ENCODE results near the gene PSME4. TPM values are rescaled to one million over a fixed set of nuclear protein-coding genes. Genes with fewer than 3 reads are reported as not detected.
A peak's percentile ranks its signal among the peaks of the same experiment; 100 is the strongest.

The PSME4 gene
- total and polyA plus RNA-seq, 10 of the 15 experiments (the other 5 are each of a cell fraction or from before 2014, with no cell fraction given), result 11.1 to 56.2 (median 32.1) TPM

DNA sequence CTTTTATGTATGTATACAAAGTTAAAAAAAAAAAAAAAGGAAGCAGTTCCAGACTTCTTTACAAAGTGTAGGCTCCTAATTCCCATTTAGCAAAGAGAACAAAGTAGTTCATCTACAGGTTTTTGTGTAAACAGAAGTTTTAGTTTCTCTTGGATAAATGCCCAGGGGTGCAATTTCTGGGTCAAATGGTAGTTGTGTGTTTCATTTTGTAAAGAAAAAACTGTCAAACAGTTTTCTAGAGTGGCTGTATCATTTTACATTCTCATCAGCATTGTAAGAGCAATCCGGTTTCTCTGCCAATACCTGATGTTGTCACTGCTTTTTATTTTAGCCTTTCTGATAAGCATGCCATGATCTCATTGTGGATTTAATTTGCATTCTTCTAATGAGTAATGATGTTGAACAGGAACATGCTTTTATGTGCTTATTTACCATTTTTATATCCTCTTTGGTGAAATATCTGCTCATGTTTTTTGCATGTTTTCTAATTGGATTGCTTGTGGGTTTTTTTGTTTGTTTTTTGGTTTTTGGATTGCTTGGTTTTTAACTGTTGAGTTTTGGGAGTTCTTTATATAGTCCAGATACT, 16.6 kb upstream of the PSME4 start:
- no peak for DNase-seq (ENCODE audit: low read depth, low spot score)
- H4K20me1 ChIP-seq (ENCODE audit: control insufficient read depth, insufficient read depth), result no peaks in the 10 kb centered on the region
- SMC1A ChIA-PET (ENCODE audit: uncharacterized antibody, unreplicated experiment), result no interaction called here
- H3K4me1 ChIP-seq (ENCODE audit: control insufficient read depth, insufficient read depth, low read length), result no peaks in the 10 kb centered on the region; the same call in 1 of the 2 replicates
- intact Hi-C loops (cut with micrococcal nuclease; ENCODE audit: unreplicated experiment), result no loop called here
- no peak overlapping the region for H3K27ac ChIP-seq (ENCODE audit: control insufficient read depth, insufficient read depth)
- H3K9me3 ChIP-seq (replicated peaks; ENCODE audit: control insufficient read depth, insufficient read depth, low read length), result no peaks in the 10 kb centered on the region
- H3K27me3 ChIP-seq (replicated peaks in 1 of 2; ENCODE audit: control insufficient read depth in 2 of 2, insufficient read depth in 2 of 2, low read length in 1 of 2), result no peaks in the 10 kb centered on the region
- peak; percentile 56 for FAIRE-seq
- H3K79me2 ChIP-seq (ENCODE audit: control insufficient read depth, insufficient read depth, low read length), result no peaks in the 10 kb centered on the region
- 0% methylated on average over 1 of the region's 1 CpG for whole genome bisulfite sequencing (ENCODE audit: insufficient coverage, insufficient replicate concordance, low lambda C conversion rate, missing lambda C conversion rate)
- TF ChIP-seq, protein P1, sequence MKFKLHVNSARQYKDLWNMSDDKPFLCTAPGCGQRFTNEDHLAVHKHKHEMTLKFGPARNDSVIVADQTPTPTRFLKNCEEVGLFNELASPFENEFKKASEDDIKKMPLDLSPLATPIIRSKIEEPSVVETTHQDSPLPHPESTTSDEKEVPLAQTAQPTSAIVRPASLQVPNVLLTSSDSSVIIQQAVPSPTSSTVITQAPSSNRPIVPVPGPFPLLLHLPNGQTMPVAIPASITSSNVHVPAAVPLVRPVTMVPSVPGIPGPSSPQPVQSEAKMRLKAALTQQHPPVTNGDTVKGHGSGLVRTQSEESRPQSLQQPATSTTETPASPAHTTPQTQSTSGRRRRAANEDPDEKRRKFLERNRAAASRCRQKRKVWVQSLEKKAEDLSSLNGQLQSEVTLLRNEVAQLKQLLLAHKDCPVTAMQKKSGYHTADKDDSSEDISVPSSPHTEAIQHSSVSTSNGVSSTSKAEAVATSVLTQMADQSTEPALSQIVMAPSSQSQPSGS (IDR thresholded peaks at IDR 0.05; ENCODE audit: low read length), result peak; percentile 71
- peak; percentile 46; the same call in 1 of the 2 replicates for TF ChIP-seq RUNX3 (IDR thresholded peaks at IDR 0.05; ENCODE audit: low read length)
- TF ChIP-seq YBX1 (IDR thresholded peaks at IDR 0.05), result no peak
- peak; percentile 34; the same call in 1 of the 2 replicates for TF ChIP-seq JUNB (IDR thresholded peaks at IDR 0.05)
- TF ChIP-seq, protein P2, sequence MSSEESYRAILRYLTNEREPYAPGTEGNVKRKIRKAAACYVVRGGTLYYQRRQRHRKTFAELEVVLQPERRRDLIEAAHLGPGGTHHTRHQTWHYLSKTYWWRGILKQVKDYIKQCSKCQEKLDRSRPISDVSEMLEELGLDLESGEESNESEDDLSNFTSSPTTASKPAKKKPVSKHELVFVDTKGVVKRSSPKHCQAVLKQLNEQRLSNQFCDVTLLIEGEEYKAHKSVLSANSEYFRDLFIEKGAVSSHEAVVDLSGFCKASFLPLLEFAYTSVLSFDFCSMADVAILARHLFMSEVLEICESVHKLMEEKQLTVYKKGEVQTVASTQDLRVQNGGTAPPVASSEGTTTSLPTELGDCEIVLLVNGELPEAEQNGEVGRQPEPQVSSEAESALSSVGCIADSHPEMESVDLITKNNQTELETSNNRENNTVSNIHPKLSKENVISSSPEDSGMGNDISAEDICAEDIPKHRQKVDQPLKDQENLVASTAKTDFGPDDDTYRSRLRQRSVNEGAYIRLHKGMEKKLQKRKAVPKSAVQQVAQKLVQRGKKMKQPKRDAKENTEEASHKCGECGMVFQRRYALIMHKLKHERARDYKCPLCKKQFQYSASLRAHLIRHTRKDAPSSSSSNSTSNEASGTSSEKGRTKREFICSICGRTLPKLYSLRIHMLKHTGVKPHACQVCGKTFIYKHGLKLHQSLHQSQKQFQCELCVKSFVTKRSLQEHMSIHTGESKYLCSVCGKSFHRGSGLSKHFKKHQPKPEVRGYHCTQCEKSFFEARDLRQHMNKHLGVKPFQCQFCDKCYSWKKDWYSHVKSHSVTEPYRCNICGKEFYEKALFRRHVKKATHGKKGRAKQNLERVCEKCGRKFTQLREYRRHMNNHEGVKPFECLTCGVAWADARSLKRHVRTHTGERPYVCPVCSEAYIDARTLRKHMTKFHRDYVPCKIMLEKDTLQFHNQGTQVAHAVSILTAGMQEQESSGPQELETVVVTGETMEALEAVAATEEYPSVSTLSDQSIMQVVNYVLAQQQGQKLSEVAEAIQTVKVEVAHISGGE (CRISPR knock-in tag; IDR thresholded peaks at IDR 0.05), result no peak
- no peak for TF ChIP-seq CBX5 (IDR thresholded peaks at IDR 0.05; ENCODE audit: low read depth)
- TF ChIP-seq TAF1 (IDR thresholded peaks at IDR 0.05; ENCODE audit: borderline replicate concordance, low read depth, low read length), result no peak
- TF ChIP-seq ATF7 (IDR thresholded peaks at IDR 0.05; ENCODE audit: low read depth), result peak; percentile 52
- TF ChIP-seq, protein P3, sequence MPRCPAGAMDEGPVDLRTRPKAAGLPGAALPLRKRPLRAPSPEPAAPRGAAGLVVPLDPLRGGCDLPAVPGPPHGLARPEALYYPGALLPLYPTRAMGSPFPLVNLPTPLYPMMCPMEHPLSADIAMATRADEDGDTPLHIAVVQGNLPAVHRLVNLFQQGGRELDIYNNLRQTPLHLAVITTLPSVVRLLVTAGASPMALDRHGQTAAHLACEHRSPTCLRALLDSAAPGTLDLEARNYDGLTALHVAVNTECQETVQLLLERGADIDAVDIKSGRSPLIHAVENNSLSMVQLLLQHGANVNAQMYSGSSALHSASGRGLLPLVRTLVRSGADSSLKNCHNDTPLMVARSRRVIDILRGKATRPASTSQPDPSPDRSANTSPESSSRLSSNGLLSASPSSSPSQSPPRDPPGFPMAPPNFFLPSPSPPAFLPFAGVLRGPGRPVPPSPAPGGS (IDR thresholded peaks at IDR 0.05; ENCODE audit: borderline replicate concordance, insufficient read depth, low read depth, low read length, poor library complexity, severe bottlenecking), result no peak
- TF ChIP-seq SREBF2 (IDR thresholded peaks at IDR 0.05; ENCODE audit: low read length), result no peak
- 0 out of 2 replicates have a peak, but pooled peaks have one; percentile 25 for TF ChIP-seq NFIC (IDR thresholded peaks at IDR 0.05; ENCODE audit: low read depth, low read length)
- no peak for TF ChIP-seq POLR2AphosphoS2 (IDR thresholded peaks at IDR 0.05; ENCODE audit: low read depth, low read length)
- no peak for TF ChIP-seq TCF3 (IDR thresholded peaks at IDR 0.05; ENCODE audit: borderline replicate concordance, insufficient read depth, low read depth, low read length)
- TF ChIP-seq, protein P4, sequence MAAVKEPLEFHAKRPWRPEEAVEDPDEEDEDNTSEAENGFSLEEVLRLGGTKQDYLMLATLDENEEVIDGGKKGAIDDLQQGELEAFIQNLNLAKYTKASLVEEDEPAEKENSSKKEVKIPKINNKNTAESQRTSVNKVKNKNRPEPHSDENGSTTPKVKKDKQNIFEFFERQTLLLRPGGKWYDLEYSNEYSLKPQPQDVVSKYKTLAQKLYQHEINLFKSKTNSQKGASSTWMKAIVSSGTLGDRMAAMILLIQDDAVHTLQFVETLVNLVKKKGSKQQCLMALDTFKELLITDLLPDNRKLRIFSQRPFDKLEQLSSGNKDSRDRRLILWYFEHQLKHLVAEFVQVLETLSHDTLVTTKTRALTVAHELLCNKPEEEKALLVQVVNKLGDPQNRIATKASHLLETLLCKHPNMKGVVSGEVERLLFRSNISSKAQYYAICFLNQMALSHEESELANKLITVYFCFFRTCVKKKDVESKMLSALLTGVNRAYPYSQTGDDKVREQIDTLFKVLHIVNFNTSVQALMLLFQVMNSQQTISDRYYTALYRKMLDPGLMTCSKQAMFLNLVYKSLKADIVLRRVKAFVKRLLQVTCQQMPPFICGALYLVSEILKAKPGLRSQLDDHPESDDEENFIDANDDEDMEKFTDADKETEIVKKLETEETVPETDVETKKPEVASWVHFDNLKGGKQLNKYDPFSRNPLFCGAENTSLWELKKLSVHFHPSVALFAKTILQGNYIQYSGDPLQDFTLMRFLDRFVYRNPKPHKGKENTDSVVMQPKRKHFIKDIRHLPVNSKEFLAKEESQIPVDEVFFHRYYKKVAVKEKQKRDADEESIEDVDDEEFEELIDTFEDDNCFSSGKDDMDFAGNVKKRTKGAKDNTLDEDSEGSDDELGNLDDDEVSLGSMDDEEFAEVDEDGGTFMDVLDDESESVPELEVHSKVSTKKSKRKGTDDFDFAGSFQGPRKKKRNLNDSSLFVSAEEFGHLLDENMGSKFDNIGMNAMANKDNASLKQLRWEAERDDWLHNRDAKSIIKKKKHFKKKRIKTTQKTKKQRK (IDR thresholded peaks at IDR 0.05; ENCODE audit: low read depth, low read length), result no peak
- BruUV-seq (replicated peaks), result TSS peak; percentile 41
- no peaks in the 10 kb centered on the region for H3K36me3 ChIP-seq (ENCODE audit: control insufficient read depth in 2 of 2, insufficient read depth in 2 of 2, low read length in 1 of 2)
- in situ Hi-C loops (cut with MboI), result no loop called here
- no peak overlapping the region for H3K9ac ChIP-seq (ENCODE audit: control insufficient read depth, insufficient read depth, low read length)
- POLR2A ChIA-PET, result no interaction called here
- ATAC-seq, result peak; percentile 79
- RAD21 ChIA-PET (ENCODE audit: unreplicated experiment), result no interaction called here
- CTCF ChIA-PET, result no interaction called here
- no peak overlapping the region for H3K4me2 ChIP-seq (ENCODE audit: control insufficient read depth, insufficient read depth)
- no peak overlapping the region for H3K4me3 ChIP-seq
- H2AFZ ChIP-seq (ENCODE audit: control insufficient read depth, low read depth, low read length), result no peak overlapping the region; the same call in 1 of the 2 replicates

Data from GM12878 (cell line).